SH-SY5Y (cell line): Measurements from ENCODE around the gene SNX9.

ENCODE experiments used
- GATA2 ChIP-seq: IDR thresholded peaks from 2 replicates; pipeline ENCODE4 v1.6.1; 2011; ENCODE audit warnings: mild to moderate bottlenecking, low read depth, low read length
- GATA3 ChIP-seq: IDR thresholded peaks from 2 replicates; pipeline ENCODE4 v1.6.1; 2011; ENCODE audit warnings: low read depth, mild to moderate bottlenecking, low read length, moderate library complexity

- TF ChIP-seq GATA2 (no peak), GATA3 (no peak)
Measured at GRCh38 chr6:157990321-157991066, 167.4 kb downstream of the SNX9 start.
